SU-DHL-6 (cell line): ENCODE results near the gene RPS13.
A peak's percentile ranks its signal among the peaks of the same experiment; 100 is the strongest.

Experiments
- H2AFZ ChIP-seq: fragments of 200-600 bp; sonication (generic); 2 replicates; pipeline ENCODE4 v1.6.1; 2014; ENCODE audit warnings: low read depth, mild to moderate bottlenecking, moderate library complexity, mixed read lengths, antibody characterized with exemption, low read length; ENCODE audit not compliant: severe bottlenecking
- H3F3A ChIP-seq: fragments of 200-600 bp; shearing (Covaris generic); 2 replicates; pipeline ENCODE4 v1.6.0; 2016; ENCODE audit warnings: antibody characterized with exemption, mild to moderate bottlenecking; ENCODE audit not compliant: insufficient read depth
- H3K27ac ChIP-seq: fragments of 200-600 bp; sonication (generic); 2 replicates; pipeline ENCODE4 v1.5.1; 2016; ENCODE audit warnings: low read depth, mild to moderate bottlenecking, low read length, moderate library complexity, mixed read lengths
- H3K27me3 ChIP-seq: fragments of 200-600 bp; sonication (generic), shearing (Covaris generic); 2 replicates; pipeline ENCODE4 v1.6.0; 2014; ENCODE audit warnings: mild to moderate bottlenecking, low read length
- H3K36me3 ChIP-seq: fragments of 200-600 bp; sonication (generic); 2 replicates; pipeline ENCODE4 v1.6.1; 2014; ENCODE audit warnings: mild to moderate bottlenecking, low read length, mixed read lengths
- H3K4me2 ChIP-seq: fragments of 300-600, 200-600 bp; shearing (Covaris generic), sonication (generic); 2 replicates; pipeline ENCODE4 v1.6.0; 2014; ENCODE audit warnings: low read length, low read depth, mild to moderate bottlenecking; ENCODE audit not compliant: poor library complexity, severe bottlenecking
- H3K4me3 ChIP-seq: fragments of 200-600 bp; sonication (generic); 2 replicates; pipeline ENCODE4 v1.5.1; 2014; ENCODE audit warnings: antibody characterized with exemption, low read length, mild to moderate bottlenecking, mixed read lengths; ENCODE audit not compliant: insufficient read depth, poor library complexity, severe bottlenecking
- H3K79me2 ChIP-seq: fragments of 200-600 bp; sonication (generic); 2 replicates; pipeline ENCODE4 v1.6.1; 2014; ENCODE audit warnings: mild to moderate bottlenecking, low read length, moderate library complexity; ENCODE audit not compliant: insufficient read depth
- H3K9ac ChIP-seq: fragments of 200-600 bp; sonication (generic); 2 replicates; pipeline ENCODE4 v1.7.0; 2014; ENCODE audit warnings: mild to moderate bottlenecking, low read length
- H3K9me2 ChIP-seq: fragments of 200-600 bp; sonication (generic); replicated peaks from 2 replicates; pipeline ENCODE4 v1.6.1; 2014; ENCODE audit warnings: low read length; ENCODE audit not compliant: insufficient read depth
- H3K9me3 ChIP-seq: fragments of 200-600 bp; sonication (generic); 2 replicates; pipeline ENCODE4 v1.6.1; 2014; ENCODE audit warnings: low read length, mixed read lengths; ENCODE audit not compliant: insufficient read depth
- H4K20me1 ChIP-seq: fragments of 200-600 bp; sonication (generic); 2 replicates; pipeline ENCODE4 v1.6.1; 2014; ENCODE audit warnings: low read depth, mild to moderate bottlenecking, antibody characterized with exemption, low read length, moderate library complexity, mixed read lengths
- CTCF ChIP-seq: fragments of 200-600 bp; sonication (generic); IDR thresholded peaks from one replicate; pipeline ENCODE4 v1.5.1; 2017; ENCODE audit warnings: antibody characterized with exemption, mild to moderate bottlenecking, low read length, moderate library complexity; ENCODE audit not compliant: insufficient read depth, poor library complexity, severe bottlenecking
- EZH2phosphoT487 ChIP-seq: fragments of 200-600 bp; sonication (generic), shearing (Covaris generic); conservative IDR thresholded peaks from 2 replicates; pipeline ENCODE4 v1.6.1; 2018; ENCODE audit warnings: mild to moderate bottlenecking, antibody characterized with exemption, low read length, moderate library complexity, mixed read lengths

RPS13 gene

GRCh38 chr11:17076517-17077239, 789 bp downstream of the RPS13 start:
- H3K4me3 ChIP-seq, result peak overlapping the region; percentile 94
- peak overlapping the region; percentile 74 for H3K4me2 ChIP-seq
- H3K79me2 ChIP-seq, result peaks cover 44% of the 10 kb centered on the region
- H3K36me3 ChIP-seq, result peaks cover 31% of the 10 kb centered on the region
- peaks cover 10% of the 10 kb centered on the region for H4K20me1 ChIP-seq
- no peaks in the 10 kb centered on the region for H3K9me2 ChIP-seq
- H3K9me3 ChIP-seq, result no peaks in the 10 kb centered on the region
- H2AFZ ChIP-seq, result no peak overlapping the region
- no peaks in the 10 kb centered on the region for H3K27me3 ChIP-seq
- TF ChIP-seq EZH2phosphoT487 (no peak), CTCF (no peak)
- peaks cover 46% of the 10 kb centered on the region for H3F3A ChIP-seq
- H3K27ac ChIP-seq, result peak overlapping the region; percentile 54
- H3K9ac ChIP-seq, result peak overlapping the region; percentile 83

DNA sequence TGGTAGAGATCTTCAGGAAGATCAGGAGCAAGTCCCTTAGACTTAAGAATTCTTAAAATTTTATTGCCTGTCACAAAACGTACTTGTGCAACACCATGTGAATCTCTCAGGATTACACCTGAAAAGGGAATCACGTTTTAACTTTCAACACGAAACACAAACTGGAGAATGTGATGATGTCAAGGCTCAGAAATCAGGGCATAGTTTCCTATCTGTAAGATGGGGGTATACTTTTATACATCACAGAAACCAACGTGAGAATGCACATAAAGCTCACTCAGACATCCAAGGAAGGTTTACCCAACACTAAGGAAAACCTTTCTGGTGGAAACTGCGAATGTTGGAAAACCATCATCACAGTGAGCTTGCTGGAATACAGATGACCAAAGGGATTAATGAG, 2.0 kb downstream of the RPS13 start:
- no peaks in the 10 kb centered on the region for H3K9me3 ChIP-seq
- H3K9me2 ChIP-seq, result no peaks in the 10 kb centered on the region
- no peaks in the 10 kb centered on the region for H3K27me3 ChIP-seq
- H3K27ac ChIP-seq, result no peak overlapping the region
- H3K9ac ChIP-seq, result peak overlapping the region; percentile 83; the same call in 1 of the 2 replicates
- H3K4me3 ChIP-seq, result peak overlapping the region; percentile 94
- H2AFZ ChIP-seq, result no peak overlapping the region
- H3F3A ChIP-seq, result peaks cover 51% of the 10 kb centered on the region
- peaks cover 31% of the 10 kb centered on the region for H3K36me3 ChIP-seq
- TF ChIP-seq CTCF (no peak), EZH2phosphoT487 (no peak)
- H3K79me2 ChIP-seq, result peaks cover 44% of the 10 kb centered on the region
- peak overlapping the region; percentile 74 for H3K4me2 ChIP-seq
- H4K20me1 ChIP-seq, result peaks cover 15% of the 10 kb centered on the region

DNA sequence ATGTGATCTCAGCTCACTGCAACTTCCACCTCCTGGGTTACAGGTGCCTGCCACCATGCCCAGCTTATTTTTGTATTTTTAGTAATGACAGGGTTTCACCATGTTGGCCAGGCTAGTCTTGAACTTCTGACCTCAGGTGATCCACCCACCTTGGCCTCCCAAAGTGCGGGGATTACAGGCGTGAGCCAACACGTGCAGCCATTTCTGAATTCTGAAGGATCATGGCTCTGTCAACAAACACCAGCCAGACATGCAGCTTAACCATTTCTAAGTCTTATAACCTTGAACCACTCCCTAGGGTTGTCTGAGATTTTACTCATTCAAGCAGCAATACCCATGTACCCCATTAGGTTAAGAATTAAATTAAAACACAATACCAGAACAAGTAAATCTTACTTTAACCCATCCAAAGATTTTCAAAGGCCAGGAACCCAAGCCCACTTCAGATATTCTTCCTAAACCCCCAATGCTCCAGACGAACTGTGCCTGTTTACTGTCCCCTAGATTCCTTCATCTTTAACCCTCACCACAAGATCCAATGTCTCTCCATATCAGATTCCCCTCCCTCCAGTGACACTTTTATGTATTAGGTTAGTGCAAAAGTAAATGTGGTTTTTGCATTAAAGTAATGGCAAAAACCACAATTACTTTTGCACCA, 4.0 kb downstream of the RPS13 start:
- Histone ChIP-seq H3K9ac (no peak overlapping the region), H3K9me3 (no peaks in the 10 kb centered on the region), H3K36me3 (peaks cover 31% of the 10 kb centered on the region), H3K27ac (no peak overlapping the region), H3K79me2 (peaks cover 39% of the 10 kb centered on the region), H3K9me2 (no peaks in the 10 kb centered on the region), H4K20me1 (peaks cover 15% of the 10 kb centered on the region), H3K4me3 (no peak overlapping the region), H2AFZ (no peak overlapping the region), H3K27me3 (no peaks in the 10 kb centered on the region), H3K4me2 (no peak overlapping the region), H3F3A (peaks cover 43% of the 10 kb centered on the region)
- no peak for TF ChIP-seq EZH2phosphoT487
- TF ChIP-seq CTCF, result no peak
